IPS-15b (cell line): ENCODE results near the gene DYNLT2.
"Not testable (repeated sequence)": the region's sequence is repeated elsewhere in the genome, so short reads cannot be mapped to it uniquely, and the experiment has no call there.

ENCODE experiments used
- H3K27me3 ChIP-seq: one replicate; pipeline ENCODE4 v1.6.1; 2013; ENCODE audit warnings: low read length; ENCODE audit not compliant: control insufficient read depth, insufficient read depth
- H3K36me3 ChIP-seq: one replicate; pipeline ENCODE4 v1.6.1; 2013; ENCODE audit warnings: low read length; ENCODE audit not compliant: control insufficient read depth, insufficient read depth
- H3K4me1 ChIP-seq: one replicate; pipeline ENCODE4 v1.6.1; 2013; ENCODE audit warnings: mild to moderate bottlenecking, low read length; ENCODE audit not compliant: control insufficient read depth, insufficient read depth
- H3K4me3 ChIP-seq: one replicate; pipeline ENCODE4 v1.5.1; 2013; ENCODE audit warnings: low read depth, low read length
- H3K9ac ChIP-seq: one replicate; pipeline ENCODE4 v1.6.1; 2013; ENCODE audit warnings: low read depth, mild to moderate bottlenecking, low read length
- H3K9me3 ChIP-seq: one replicate; pipeline ENCODE4 v1.6.1; 2013; ENCODE audit warnings: mild to moderate bottlenecking, low read length; ENCODE audit not compliant: control insufficient read depth, insufficient read depth

DYNLT2 gene

DNA sequence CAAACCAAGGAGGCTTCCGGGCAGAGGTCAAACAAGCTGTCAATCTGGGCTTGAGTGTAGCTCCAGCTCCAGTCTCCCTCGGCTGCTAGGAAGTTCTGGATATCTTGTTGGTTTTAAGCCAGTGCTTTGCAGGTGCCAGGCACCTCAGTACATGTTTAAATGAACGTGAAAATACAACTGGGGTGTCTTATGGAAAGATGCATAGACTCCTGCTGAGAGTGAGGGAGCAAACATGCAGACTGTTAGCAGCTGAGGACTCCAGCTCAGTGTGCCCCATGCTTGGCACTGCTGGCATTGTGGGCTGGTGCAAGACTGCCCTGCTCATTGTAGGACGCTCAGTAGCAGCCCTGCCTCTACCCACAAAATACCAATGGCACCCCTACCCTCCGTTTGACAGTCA is 28.5 kb upstream of the DYNLT2 start:
- H3K4me1 ChIP-seq: no peaks in the 10 kb centered on the region
- no peaks in the 10 kb centered on the region for H3K9me3 ChIP-seq
- H3K9ac ChIP-seq: no peak overlapping the region
- peaks cover 10% of the 10 kb centered on the region for H3K36me3 ChIP-seq
- no peaks in the 10 kb centered on the region for H3K27me3 ChIP-seq
- H3K4me3 ChIP-seq: no peak overlapping the region

DNA sequence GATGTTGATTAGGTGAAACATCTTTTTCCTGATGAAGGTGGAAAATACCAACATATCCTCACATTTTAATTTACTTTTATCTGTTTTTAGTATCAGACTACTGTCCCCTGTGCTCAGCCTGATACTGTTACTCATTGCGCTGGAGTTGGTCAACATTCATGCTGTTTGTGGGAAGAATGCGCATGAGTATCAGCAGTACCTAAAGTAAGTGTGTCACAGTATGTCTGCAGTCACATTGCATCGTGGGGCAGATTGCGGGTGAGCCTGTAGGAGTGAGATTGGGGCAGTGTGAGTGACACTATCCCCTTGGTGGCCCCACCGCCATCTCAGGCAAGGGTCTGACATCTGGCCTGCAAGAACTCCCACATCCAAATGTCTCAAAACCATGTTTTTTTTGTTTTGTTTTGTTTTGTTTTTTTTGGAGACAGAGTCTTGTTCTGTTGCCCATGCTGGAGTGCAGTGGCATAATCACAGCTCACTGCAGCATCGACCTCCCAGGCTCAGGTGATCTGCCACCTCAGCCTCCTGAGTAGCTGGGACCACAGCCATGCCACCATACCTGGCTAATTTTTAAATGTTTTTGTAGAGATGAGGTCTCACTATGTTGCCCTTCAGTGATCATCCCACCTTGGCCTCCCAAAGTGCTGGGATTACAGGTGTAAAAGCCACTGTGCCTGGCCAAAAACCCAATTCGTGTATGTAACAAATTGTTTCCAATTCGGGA is 27.9 kb upstream of the DYNLT2 start:
- H3K9me3 ChIP-seq: no peaks in the 10 kb centered on the region
- no peaks in the 10 kb centered on the region for H3K4me1 ChIP-seq
- H3K36me3 ChIP-seq: peaks cover 10% of the 10 kb centered on the region
- no peaks in the 10 kb centered on the region for H3K27me3 ChIP-seq
- no peak overlapping the region for H3K9ac ChIP-seq
- no peak overlapping the region for H3K4me3 ChIP-seq

DNA sequence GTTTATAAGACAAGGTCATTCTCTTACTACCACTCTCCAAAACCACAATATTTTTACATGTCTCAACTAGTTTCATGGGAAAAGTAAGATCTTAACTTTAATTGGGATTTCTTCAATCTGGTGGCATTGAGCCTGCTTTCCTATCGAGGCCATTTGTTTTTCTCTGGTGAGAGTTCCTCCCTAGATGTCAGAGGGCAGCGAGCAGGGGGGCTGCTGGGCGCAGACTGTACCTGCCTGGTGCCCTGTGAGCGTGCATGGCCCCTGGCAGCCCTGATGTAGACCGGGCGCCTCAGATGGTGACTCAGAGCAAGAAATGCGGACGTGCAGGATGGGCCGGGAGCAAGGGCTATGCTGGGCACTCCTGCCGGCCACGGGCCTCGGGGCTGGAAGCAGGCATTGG is 27.3 kb upstream of the DYNLT2 start:
- Histone ChIP-seq H3K27me3 (no peaks in the 10 kb centered on the region), H3K9ac (no peak overlapping the region), H3K9me3 (no peaks in the 10 kb centered on the region), H3K4me1 (no peaks in the 10 kb centered on the region), H3K4me3 (no peak overlapping the region), H3K36me3 (peaks cover 10% of the 10 kb centered on the region)

DNA sequence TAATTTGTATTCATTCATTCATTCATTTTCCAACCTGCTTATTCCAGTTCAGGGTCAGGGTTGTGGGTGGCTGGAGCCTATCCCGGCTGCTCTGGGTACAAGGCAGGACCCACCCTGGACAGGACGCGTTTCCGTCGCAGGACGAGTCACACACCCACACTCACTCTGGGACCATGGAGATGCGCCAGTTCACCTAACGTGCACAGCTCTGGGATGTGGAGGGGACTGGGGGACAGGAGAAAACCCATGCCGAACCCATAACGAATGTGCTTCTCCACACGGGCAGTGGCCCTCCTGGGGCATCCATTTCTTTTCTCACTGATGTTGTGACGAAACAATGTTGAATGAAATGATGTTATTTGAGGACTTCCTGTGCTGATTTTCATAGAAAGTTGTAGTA is 26.5 kb upstream of the DYNLT2 start:
- Histone ChIP-seq H3K27me3 (no peaks in the 10 kb centered on the region), H3K9me3 (no peaks in the 10 kb centered on the region), H3K9ac (no peak overlapping the region), H3K4me1 (no peaks in the 10 kb centered on the region), H3K4me3 (no peak overlapping the region), H3K36me3 (peaks cover 13% of the 10 kb centered on the region)

DNA sequence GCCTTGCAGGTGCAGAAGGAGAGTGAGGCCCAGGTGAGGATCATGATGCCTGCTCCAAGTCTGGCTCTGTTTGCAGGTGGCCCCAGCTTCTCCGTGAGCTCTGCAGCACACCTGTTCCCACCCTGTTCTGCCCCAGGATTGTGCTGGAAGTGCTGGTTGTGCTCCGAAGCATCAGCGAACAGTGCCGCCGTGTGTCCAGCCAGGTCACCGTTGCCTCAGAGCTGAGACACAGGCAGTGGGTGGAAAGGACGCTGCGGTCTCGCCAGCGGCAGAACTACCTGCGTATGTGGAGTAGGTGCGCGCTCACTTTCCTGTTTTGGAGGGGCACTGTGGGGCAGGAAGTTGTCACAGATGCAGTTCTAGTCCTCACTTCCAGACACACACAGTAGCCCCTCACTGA is 25.0 kb upstream of the DYNLT2 start:
- Histone ChIP-seq H3K9ac (no peak overlapping the region), H3K27me3 (no peaks in the 10 kb centered on the region), H3K4me1 (no peaks in the 10 kb centered on the region), H3K9me3 (no peaks in the 10 kb centered on the region), H3K4me3 (no peak overlapping the region), H3K36me3 (peaks cover 17% of the 10 kb centered on the region)

DNA sequence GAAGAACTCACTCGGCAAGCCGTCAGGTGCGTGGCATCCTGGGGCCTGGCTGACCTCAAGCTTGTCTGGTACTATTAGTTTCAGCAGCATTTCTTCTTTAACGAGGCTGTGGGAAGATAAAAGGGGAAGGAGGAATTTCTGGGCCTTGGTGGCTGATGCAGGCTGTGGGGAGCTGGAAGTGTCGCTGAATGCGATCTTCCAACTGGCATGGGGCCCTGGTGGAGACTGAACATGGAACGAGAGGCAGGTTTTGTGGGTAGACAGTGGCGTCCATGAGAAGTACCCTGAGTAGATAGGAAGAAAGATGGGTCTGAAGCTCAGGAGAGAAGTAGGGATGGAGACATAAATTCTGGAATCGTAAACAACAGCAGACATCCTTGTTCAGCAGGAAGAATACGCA is 23.9 kb upstream of the DYNLT2 start:
- Histone ChIP-seq H3K36me3 (peaks cover 17% of the 10 kb centered on the region), H3K27me3 (no peaks in the 10 kb centered on the region), H3K4me1 (no peaks in the 10 kb centered on the region), H3K9me3 (no peaks in the 10 kb centered on the region), H3K4me3 (no peak overlapping the region), H3K9ac (no peak overlapping the region)

DNA sequence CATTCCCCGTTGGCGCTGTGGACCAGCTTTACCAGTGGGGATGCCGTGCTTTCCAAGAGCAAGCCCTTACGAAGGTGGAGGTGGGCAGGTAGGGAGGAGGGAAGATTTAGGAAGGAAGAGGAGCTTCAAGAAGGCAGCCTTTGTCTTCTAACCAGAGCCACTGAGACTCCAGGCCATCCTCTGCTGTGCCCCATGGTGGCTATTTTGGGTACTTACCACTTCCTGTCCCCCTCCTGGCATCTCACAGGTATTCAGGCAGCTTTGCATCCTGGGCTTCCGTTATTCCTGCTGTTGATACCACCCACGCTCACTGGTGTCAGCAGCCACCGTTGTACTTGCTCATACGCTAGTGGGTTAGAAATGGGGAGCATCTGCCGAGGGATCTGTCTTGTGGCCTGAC is 23.0 kb upstream of the DYNLT2 start:
- Histone ChIP-seq H3K4me3 (no peak overlapping the region), H3K9me3 (no peaks in the 10 kb centered on the region), H3K36me3 (peaks cover 17% of the 10 kb centered on the region), H3K9ac (no peak overlapping the region), H3K27me3 (no peaks in the 10 kb centered on the region), H3K4me1 (no peaks in the 10 kb centered on the region)

DNA sequence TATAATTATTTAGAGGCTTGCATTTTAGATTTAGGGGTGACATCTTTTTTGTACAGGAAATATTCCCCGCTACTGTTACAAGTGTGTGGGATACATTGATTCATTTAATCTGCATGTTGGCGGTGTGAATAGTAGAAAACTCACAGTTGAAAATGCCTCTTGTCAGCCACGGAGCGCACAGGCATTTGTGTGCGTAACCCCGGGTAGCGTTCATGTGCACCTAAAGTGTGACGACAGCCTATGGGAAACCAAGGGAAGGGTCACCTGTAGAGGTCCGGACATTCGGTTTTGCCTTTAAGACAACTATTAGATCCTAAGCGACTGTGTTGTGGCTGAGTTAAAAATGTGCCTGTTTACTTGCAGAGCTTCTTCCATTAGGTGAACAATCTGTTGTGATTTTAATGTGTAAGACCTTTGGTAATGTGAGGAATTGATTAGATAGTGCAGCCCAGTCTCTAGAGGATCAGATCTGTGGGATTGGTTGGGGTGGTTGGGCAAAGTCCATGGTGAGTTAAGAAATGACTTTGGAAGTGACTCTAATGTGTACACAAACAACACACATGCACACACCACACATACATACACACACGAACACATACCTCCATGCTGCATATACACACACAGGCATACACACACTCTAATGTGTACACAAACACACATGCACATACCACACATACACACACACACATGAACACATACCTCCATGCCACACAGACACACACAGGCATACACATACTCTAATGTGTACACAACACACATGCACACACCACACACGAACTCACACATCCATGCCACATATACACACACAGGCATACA is 15.8 kb upstream of the DYNLT2 start:
- Histone ChIP-seq H3K4me3 (no peak overlapping the region), H3K9ac (no peak overlapping the region), H3K36me3 (peaks cover 13% of the 10 kb centered on the region), H3K27me3 (no peaks in the 10 kb centered on the region), H3K4me1 (no peaks in the 10 kb centered on the region), H3K9me3 (no peaks in the 10 kb centered on the region)

DNA sequence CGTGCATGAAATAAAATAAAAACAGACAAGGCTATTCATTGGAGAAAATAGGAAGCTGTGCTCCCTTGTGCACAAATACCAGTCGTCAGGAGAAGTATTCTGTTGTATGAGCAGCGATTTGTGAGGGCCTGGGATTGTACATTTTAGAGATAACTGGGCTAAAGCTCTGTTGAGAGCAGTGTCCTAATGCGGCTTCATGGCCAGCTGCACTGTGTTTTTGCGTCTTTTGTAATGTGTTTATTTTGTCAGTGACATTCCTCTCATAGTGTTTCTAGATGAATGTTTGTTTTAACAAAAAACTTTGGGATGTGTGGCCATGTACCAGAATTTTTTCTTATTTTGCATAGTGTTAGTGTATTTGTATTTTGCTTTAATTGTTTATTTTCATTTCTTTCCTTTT is 14.9 kb upstream of the DYNLT2 start:
- no peak overlapping the region for H3K4me3 ChIP-seq
- H3K9me3 ChIP-seq: no peaks in the 10 kb centered on the region
- no peak overlapping the region for H3K9ac ChIP-seq
- H3K36me3 ChIP-seq: peaks cover 9% of the 10 kb centered on the region
- H3K27me3 ChIP-seq: no peaks in the 10 kb centered on the region
- no peaks in the 10 kb centered on the region for H3K4me1 ChIP-seq

DNA sequence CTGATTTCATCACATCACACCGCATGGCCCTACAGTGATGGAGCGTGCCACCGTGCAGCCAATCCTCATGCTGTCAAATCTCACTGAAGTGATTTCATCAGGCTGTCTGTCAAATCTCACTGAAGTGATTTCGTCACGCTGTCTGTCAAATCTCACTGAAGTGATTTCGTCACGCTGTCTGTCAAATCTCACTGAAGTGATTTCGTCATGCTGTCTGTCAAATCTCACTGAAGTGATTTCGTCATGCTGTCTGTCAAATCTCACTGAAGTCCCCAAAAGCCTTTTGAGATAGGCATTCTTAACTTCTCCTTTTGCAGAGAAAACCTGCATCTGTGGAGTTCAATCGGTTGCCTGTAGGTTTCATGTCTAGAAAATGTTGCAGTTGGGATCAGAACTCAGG is 14.4 kb upstream of the DYNLT2 start:
- H3K4me1 ChIP-seq, H3K36me3 ChIP-seq, H3K9me3 ChIP-seq, H3K4me3 ChIP-seq, H3K9ac ChIP-seq, H3K27me3 ChIP-seq: not testable (repeated sequence)

DNA sequence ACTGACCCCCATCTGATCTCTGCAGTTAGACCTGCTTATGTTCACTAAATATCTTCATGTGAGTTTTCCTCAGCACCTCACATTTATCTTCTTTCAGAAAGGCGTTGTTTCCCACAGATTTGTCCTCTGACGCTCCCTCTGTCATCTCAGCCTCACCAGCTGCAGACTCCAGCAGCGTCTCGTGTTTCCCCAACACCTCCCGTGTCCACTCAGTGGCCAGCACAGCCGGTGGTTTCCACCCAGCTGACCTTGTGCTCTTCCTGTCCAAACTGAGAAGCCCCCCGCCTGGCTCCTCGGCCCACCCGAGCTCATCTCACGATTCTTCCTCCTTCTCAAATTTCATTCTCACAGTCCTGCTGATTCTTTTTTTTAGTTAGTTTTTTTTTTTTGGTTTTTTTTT is 12.5 kb upstream of the DYNLT2 start:
- H3K27me3 ChIP-seq: no peaks in the 10 kb centered on the region
- H3K4me3 ChIP-seq: no peak overlapping the region

DNA sequence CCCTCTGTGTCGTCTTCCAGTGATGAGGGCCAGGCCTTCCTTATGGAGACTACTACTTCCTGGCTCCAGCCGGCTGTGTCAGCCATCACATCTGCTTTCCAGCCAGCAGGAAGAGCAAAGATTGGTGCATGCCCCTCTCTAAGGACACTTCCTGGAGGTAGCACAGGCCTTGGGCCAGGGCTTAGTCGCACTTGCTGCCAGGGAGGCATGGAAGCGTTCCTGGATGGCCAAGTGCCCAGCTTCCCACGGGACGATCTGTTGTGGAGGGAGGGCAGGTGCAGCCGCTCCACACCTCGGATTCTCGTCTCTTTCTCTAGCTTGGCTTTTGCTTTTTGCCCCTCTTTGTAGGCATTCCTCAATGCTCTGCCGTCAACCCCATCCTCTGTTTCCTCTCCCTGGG is 11.9 kb upstream of the DYNLT2 start:
- Histone ChIP-seq H3K4me1 (no peaks in the 10 kb centered on the region), H3K27me3 (no peaks in the 10 kb centered on the region), H3K36me3 (peaks cover 9% of the 10 kb centered on the region), H3K4me3 (no peak overlapping the region), H3K9ac (no peak overlapping the region), H3K9me3 (no peaks in the 10 kb centered on the region)

More for the DNA sequence above, 12.5 kb upstream of the DYNLT2 start:
- Histone ChIP-seq H3K36me3 (peaks cover 9% of the 10 kb centered on the region), H3K9me3 (no peaks in the 10 kb centered on the region), H3K9ac (no peak overlapping the region), H3K4me1 (no peaks in the 10 kb centered on the region)
